Embryonic facial prominence (tissue), 1 donor: Measurements from ENCODE around the gene ECM1.
A peak's percentile ranks its signal among the peaks of the same experiment; 100 is the strongest.

Source experiments
- DNase-seq: peaks from one replicate; pipeline ENCODE4 v3.0.0-alpha.2; 2016; ENCODE audit errors: extremely low spot score

The ECM1 gene

DNA sequence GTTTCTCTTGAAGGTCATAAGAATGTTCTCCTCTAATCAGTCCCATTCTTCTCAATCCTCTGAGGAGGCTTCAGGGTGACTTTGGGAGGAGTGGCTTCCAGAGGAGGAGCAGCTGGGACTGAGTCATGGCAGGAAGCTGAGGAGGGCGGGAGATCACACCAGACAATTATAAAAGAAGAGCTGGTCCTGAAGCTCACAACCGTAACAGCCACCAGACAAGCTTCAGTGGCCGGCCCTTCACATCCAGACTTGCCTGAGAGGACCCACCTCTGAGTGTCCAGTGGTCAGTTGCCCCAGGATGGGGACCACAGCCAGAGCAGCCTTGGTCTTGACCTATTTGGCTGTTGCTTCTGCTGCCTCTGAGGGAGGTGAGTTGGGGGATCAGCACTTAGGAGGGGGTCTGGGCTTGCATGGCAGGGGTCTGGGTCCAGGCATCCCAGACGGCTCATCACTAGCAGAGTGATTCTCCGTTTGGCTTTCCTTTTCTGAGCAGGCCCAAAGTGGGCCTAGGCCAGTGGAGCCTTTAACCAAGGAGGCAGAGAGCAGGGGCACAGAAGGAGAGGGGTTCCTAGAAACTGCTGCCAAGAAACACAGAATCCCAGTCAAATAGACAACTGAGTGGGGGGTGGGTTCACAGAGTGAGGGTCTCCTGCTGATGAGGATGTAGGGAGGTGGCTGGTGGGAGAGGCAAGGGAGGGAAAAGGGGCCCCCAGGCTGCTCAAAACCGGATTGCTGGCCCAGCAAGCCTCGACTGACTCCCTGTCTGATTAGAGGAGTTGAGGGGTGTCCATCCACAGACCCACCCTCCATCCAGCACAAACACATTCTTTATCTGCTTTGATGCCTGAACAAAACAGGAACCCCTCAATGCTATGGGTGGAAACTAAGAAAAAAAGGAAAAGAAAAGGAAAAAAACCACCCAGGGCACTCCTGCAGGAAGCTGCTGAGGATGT is at the start of gene ECM1:
Gene ECM1, plus strand, starts transcription at position 198 of the 953 bp plus-strand sequence. Its CDS starts 101 bp downstream, at position 299.
- no peak for DNase-seq

DNA sequence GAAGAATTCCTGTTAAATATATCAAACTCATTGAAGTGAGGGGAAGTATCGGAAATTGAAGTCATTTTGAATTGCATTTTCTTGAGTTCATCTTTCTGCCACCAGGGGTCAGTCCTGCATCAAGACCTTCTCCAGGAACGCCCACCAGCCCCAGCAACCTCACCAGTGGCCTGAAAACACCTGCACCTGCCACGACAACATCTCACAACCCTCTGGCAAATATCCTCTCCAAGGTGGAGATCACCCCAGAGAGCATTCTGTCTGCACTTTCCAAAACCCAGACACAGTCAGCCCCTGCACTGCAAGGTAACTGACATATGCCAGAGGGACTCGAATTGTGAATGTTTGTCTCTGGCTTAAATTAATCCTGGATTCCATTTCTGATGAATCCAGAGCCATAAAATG is 43.5 kb upstream of the ECM1 start:
- DNase-seq, result no peak

DNA sequence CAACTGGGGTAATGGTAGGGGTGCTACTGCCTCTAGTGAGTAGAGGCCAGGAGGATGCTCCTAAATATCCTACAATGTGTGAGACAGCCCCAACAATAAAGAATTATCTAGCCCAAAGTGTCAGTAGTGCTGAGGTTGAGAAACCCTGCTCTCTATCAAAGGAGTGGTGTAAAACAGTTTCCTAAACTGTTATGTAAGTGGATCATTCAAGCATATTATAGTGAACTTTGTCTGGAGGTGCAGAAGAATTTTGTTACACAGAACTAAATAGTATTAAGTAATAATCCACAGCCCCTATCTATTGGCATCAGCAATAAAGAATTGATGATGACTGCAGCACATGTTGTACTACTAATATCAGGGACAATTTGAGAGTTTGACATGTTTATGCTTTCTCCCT is 40.9 kb upstream of the ECM1 start:
- no peak for DNase-seq

DNA sequence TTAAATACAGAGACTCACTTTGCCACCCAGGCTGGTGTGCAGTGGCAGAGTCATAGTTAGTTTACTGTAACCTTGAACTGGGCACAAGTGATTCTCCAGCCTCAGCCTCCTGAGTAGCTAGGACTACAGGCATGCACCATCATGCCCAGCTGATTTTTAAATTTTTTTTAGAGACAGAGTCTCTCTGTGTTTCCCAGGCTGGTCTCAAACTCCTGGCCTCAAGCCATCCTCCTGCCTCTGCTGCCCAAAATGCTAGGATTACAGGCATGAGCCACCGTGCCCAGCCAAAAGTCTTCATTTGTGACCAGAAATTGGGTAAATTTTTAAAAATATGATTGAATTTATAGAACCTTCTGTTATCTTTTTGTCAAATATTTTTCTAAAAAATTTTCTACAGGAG is 38.6 kb upstream of the ECM1 start:
- DNase-seq, result no peak

DNA sequence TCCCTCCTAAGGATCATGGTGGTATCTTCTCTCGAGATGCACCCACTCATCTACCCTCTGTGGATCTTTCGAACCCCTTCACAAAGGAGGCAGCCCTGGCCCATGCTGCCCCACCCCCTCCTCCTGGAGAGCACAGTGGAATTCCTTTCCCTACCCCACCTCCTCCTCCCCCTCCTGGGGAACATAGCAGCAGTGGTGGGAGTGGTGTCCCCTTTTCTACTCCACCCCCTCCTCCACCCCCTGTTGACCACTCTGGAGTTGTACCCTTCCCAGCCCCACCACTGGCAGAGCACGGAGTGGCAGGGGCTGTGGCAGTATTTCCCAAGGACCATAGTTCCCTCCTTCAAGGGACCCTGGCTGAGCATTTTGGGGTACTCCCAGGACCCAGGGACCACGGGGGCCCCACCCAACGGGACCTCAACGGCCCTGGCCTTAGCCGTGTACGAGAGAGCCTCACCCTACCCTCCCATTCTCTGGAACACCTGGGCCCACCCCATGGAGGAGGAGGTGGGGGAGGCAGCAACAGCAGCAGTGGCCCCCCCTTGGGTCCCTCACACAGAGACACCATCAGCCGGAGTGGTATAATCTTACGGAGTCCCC is 35.2 kb upstream of the ECM1 start:
- DNase-seq, result no peak

DNA sequence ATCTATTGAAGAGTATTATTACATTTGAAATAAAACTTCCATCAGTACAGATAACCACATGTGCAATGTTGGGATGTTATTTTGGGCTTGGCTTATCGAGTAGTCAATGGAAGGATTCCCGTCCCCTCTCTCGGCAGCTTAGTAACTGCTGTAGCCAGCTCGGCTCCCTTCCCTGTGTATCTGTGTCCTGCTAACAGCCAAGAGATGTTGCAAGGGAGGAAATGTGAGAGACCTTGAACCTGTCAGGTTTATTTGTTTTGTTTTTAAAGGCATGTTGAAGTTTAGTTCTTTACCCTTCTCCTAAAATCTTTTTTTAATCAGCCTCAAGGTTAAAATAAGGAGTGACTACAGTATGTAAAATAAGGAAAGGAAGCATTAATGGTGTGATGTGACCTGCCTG is 34.2 kb upstream of the ECM1 start:
- DNase-seq, result no peak

DNA sequence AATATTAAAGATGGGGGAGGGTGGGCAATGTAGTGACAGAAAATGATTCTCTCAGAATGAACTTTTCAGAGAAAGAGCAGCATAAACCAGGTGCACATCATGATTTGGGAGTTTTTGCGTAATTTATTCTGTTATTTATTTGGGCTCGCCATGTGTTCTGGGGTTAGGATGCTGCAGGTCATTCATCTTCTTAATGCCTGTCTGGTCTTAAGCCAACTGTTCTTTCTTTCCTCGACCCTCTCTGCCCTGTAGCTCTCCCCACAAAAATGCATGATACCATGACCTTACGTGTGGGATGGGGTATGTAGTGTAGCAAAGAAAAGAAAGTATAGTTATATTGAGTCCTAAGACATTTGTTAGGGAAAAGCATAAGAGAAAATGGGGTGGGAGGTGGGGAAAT is 33.0 kb upstream of the ECM1 start:
- DNase-seq, result no peak

DNA sequence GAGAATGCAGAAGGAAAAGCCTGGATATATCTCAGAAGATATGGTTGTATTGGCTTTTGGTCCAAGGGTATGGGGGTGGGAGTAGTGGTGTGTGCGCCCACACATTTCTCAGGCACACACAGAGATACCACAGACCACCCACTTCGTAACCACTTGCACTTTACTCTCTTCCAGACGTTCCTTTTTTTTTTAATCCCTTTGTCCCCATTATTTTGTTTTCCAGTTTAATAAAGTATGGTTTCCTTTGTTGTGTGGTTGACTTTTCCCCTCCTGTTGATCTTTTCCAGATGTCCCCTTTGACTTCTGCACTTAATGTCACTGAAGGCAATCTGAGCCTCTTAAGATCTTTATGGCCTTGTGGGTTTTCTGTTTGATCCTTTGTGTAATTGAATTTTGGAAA is 31.2 kb upstream of the ECM1 start:
- no peak for DNase-seq

DNA sequence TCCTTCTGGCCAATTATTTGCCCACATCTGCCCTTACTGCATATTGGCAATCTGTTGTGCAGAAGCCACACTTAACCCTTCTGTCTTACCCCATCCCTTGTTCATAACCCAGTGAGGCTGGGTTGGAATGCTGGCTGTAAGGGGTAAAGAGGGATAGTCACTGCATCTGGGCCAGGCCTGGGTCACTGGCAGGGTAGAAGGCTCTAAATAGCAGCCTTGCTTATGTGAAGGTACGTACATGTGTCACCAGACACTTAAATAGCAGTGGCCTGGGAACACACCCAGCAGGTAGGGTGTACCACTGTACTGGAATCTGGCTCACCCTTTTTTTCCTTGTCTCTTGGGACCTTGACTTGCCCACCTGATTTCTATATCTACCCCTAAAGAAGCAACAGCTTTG is 30.6 kb upstream of the ECM1 start:
- no peak for DNase-seq

DNA sequence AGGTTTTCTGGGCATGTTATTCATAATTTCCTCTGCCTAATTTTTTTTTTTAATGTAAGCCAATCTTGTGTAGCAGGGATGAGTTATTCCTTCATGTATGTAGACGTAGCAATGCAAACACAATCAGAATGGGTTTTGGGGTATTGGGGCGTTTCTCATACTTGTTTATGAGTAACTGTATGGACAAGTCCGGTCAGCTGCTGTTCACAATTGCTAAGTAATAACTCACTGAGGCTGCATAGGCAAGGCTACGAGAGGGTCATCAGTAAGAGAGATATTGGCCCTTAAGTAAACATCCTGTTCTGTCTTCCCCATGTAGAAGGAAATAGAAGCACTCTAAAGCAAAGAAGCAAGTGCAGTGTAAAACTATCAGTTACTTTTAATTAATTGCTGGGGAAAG is 30.2 kb upstream of the ECM1 start:
- no peak for DNase-seq

DNA sequence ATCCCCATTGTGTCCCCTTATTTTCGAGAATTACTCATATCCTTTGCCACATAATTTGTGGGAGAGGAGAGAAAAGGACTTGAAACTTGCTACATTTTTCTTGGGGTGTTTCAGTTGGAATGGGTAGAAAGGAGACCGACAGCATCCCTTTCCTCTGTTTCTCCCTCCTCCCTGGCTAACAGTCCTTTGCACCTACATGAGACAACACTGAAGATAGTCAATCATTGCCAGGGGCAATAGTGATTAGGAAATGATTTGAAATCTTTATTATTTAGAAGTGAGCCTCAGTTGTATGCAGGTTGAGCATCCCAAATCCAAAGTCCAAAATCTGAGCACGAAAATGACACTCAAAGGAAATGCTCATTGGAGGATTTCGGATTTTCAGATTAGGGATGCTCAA is 28.5 kb upstream of the ECM1 start:
- no peak for DNase-seq

DNA sequence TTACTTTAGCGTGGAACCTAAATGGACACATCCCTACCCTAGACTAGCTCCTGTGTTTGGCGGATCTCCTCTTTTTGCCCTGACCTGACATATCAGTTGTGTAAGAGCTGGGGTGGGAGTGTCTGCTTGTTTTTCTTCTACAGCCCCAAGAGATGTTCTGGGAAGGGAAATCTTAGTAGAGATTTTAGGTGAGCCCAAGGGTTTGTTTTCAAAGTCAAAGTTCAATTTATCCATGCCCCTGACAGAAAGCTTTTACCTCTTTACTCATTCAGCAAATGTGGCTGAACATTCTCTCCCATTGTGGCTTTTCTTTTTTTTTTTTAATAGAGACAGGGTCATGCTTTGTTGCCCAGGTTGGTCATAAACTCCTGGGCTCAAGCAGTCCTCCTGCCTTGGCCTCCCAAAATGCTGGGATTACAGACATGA is 28.0 kb upstream of the ECM1 start:
- no peak for DNase-seq

DNA sequence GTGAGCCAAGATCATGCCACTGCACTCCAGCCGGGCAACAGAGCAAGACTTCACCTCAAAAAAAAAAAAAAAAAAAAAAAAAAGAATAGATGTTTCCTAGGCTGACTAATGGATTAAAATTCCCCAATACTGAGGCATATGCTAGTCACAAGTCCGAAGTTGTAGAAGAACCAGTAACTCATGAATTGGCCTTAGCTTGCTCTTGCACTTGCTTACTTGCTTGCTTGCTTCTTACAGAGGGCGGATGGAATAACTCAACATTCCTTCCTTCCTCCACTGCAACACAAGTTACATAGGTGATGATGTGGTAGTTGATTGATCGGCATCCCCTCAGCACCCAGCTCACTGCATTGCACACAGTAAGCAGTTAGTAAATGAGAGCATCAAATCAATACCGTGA is 23.5 kb upstream of the ECM1 start:
- no peak for DNase-seq

DNA sequence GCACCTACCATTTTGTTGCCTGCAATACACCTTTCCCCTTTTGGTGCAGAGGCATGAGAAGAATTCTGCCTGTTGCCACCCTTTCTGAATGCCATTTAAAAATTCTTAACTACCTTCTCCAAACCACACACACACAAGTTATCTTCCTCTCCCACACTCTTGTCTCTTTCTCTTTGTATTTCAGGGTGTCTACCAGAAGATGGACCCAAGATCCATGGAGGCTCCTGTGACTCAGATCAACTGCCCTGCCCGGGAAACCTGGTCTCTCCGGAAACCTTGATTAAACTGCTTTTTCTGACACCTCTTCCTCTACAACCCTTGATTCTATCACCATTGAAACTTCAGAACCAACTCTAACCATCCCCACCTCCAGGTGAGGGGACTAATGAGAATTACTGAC is 23.0 kb upstream of the ECM1 start:
- no peak for DNase-seq

DNA sequence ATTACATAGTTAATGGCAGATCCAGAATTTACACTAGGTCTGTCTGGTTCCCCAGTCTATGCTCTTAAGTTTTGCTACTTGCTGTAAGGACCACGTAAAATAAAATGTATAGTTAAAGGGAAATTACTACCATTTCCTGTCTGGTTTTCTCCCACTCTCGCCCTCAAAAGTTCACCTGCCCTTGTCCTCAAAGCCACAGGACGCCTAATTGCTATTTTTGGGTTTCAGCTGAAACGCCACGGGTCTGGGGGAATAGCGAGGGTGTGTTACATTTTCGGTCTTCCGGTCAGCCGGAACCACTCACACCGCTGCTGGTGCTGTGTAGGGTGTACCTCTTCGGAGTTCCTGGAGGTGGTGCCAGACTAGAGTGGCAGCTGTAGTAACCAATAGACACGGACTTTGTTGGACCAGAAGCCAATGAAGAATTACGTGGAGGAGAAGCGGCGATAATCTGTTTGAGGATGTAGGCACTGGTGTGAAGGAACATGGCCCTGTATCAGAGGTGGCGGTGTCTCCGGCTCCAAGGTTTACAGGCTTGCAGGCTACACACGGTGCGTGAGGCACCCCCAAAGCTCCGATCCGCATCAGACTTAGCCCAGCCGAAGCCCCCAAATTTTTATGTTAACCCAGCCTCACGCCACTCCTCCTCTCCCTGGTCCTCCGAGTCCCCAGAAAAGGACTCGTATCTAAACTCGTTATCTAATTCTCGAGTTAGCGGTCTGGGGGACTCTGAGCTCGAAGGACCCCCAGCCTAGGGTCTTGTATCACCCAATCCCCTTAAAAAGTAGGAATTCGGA is 20.7 kb upstream of the ECM1 start, which contains the start of gene TARS2:
Gene TARS2, plus strand, starts transcription at position 454 of the 797 bp plus-strand sequence. Its CDS starts 32 bp downstream, at position 486.
- peak; percentile 95 for DNase-seq

DNA sequence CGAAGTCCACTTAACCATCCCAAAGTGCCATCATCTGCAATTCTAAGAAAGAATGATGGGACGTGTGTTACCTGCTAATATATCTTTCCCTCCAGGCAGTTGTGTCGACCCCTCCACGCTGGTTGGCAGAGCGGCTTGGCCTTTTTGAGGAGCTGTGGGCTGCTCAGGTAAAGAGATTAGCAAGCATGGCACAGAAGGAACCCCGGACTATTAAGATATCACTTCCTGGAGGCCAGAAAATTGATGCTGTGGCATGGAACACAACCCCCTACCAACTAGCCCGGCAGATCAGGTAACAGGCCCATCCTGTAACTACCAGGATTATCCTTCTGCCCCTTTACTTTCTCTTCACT is 20.2 kb upstream of the ECM1 start:
- no peak for DNase-seq

DNA sequence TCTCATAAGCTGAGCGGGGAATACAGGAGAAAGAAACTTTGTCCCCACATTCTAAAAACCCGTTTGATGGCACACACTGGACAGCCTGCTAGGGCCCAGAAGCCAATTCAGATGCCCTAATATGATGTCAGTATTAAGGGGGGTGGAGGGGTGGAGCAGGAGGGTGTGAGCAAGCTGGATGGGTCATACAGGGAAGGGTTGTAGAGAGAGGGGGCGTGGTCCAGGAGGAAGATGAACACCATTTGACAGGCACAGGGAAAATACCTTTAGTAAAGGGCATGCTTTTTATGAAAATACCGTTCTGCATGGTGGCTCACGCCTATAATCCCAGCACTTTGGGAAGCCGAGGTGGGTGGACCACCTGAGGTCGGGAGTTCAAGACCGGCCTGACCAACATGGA is 14.7 kb upstream of the ECM1 start:
- DNase-seq, result no peak

DNA sequence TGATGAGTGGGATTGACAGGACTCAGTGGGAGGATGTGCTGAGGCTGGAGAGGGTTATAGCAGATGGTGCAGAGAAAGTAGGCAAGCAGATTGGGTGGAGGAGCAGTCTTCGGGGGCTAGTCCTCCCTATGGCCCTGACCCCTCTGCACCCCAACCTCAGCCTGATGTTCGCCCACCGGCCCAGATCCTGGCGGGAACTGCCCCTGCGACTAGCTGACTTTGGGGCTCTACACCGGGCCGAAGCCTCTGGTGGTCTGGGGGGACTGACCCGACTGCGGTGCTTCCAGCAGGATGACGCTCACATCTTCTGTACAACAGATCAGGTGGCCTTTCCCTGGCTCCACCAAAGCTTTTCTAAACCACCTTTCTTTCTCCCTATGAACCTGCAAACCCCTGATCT is 9.6 kb upstream of the ECM1 start:
- no peak for DNase-seq

DNA sequence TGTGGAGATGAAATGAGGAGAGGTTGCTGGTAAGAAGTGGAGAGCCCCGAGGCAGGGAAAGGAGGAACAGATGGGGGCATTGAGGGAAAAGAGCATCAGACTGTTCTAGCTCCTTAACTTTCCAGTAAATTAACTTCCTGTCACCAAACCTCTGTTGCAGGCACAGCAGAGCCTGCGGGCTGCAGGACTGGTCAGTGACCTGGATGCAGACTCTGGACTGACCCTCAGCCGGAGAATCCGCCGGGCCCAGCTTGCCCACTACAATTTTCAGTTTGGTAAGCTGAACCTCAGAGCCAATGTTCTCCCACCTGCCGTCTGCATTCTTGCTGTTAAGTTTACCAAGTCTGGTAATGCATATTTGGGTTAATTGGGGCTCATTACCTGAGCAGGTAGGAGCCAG is 2.5 kb upstream of the ECM1 start:
- DNase-seq, result no peak

DNA sequence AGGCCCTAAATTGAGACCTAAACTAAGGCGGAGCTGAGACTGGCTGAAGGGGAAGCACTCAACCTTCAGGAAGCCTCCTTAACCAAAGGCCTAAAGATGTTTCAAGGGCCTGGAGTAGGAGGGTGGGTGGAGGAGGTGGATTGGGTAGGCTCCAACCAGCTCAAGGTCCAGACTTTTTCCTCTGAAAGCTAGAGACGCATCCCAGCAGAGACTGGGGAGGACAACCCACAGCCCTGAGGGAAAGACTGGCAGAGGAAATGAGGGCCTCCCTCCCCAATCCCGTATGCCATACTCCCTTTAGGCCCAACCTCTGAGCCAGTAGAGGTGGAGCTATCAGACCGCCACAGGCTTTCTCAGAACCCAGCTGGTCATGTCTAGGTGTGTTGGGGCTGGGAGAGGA is 1.1 kb downstream of the ECM1 start:
- no peak for DNase-seq

DNA sequence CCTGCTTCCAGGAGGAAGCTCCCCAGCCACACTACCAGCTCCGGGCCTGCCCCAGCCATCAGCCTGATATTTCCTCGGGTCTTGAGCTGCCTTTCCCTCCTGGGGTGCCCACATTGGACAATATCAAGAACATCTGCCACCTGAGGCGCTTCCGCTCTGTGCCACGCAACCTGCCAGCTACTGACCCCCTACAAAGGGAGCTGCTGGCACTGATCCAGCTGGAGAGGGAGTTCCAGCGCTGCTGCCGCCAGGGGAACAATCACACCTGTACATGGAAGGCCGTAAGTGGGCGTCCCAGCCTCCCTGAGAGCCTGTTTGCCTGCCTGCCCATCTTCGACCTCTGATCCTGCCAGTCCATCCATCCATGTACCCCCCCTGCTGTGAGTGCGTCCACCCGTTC is 3.6 kb downstream of the ECM1 start:
- no peak for DNase-seq

DNA sequence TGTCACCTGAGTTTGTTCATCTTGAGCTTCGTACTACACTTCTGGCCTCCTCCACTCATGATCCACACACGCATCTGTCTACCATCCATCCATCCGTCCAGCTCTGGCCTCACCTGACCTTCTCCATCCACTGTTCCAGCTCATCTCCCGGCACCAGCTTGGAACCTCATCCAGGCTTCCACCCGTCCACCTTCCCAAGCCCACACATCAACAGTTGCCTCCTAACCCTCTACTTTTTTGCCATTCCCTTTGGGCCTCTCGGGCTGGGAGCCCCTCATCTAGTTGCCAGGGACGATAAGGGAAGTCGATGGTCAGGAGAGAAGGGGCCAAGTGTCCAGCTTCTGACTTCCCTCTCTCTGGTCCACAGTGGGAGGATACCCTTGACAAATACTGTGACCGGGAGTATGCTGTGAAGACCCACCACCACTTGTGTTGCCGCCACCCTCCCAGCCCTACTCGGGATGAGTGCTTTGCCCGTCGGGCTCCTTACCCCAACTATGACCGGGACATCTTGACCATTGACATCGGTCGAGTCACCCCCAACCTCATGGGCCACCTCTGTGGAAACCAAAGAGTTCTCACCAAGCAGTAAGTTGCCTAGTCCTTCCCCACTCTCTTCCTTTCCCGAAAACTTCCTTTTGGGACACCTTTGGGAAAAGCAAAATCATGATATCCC is 4.2 kb downstream of the ECM1 start:
- no peak for DNase-seq
